ENCODE measurements around the gene FLOT1. TPM values are rescaled to one million over a fixed set of nuclear protein-coding genes. Genes with fewer than 3 reads are reported as not detected.

FLOT1 gene
- total and polyA plus RNA-seq, 2 of the 13 experiments (the other 11 are each of a cell fraction or from before 2014, with no cell fraction given): 82.3 to 130 TPM

- no peak for TF ChIP-seq ZNF703 (CRISPR knock-in tag; IDR thresholded peaks at IDR 0.05; ENCODE audit: borderline replicate concordance)
- 0 out of 2 replicates have a peak, but pooled peaks have one; percentile 54 for TF ChIP-seq ZNF326 (CRISPR knock-in tag; IDR thresholded peaks at IDR 0.05; ENCODE audit: borderline replicate concordance)
- no peak; the same call in 1 of the 2 replicates for TF ChIP-seq NCOA2 (CRISPR knock-in tag; IDR thresholded peaks at IDR 0.05)
- TF ChIP-seq HNRNPH1 (optimal IDR thresholded peaks at IDR 0.05; ENCODE audit: low read depth, low read length): peak; percentile 59
- TF ChIP-seq BHLHE40 (IDR thresholded peaks at IDR 0.05; ENCODE audit: low read length): no peak
- peak; percentile 86 for TF ChIP-seq ZNF781 (CRISPR knock-in tag; IDR thresholded peaks at IDR 0.05; ENCODE audit: borderline replicate concordance, not compliant biosample characterization)
- TF ChIP-seq CENPX (CRISPR knock-in tag; IDR thresholded peaks at IDR 0.05): no peak
- no peak for TF ChIP-seq TAF15 (IDR thresholded peaks at IDR 0.05; ENCODE audit: low read depth, low read length, poor library complexity, severe bottlenecking)
- TF ChIP-seq ZNF775 (CRISPR knock-in tag; IDR thresholded peaks at IDR 0.05; ENCODE audit: borderline replicate concordance): no peak
- no peak for TF ChIP-seq ZNF652 (CRISPR knock-in tag; IDR thresholded peaks at IDR 0.05; ENCODE audit: borderline replicate concordance, low read depth)
- TF ChIP-seq, protein P1, sequence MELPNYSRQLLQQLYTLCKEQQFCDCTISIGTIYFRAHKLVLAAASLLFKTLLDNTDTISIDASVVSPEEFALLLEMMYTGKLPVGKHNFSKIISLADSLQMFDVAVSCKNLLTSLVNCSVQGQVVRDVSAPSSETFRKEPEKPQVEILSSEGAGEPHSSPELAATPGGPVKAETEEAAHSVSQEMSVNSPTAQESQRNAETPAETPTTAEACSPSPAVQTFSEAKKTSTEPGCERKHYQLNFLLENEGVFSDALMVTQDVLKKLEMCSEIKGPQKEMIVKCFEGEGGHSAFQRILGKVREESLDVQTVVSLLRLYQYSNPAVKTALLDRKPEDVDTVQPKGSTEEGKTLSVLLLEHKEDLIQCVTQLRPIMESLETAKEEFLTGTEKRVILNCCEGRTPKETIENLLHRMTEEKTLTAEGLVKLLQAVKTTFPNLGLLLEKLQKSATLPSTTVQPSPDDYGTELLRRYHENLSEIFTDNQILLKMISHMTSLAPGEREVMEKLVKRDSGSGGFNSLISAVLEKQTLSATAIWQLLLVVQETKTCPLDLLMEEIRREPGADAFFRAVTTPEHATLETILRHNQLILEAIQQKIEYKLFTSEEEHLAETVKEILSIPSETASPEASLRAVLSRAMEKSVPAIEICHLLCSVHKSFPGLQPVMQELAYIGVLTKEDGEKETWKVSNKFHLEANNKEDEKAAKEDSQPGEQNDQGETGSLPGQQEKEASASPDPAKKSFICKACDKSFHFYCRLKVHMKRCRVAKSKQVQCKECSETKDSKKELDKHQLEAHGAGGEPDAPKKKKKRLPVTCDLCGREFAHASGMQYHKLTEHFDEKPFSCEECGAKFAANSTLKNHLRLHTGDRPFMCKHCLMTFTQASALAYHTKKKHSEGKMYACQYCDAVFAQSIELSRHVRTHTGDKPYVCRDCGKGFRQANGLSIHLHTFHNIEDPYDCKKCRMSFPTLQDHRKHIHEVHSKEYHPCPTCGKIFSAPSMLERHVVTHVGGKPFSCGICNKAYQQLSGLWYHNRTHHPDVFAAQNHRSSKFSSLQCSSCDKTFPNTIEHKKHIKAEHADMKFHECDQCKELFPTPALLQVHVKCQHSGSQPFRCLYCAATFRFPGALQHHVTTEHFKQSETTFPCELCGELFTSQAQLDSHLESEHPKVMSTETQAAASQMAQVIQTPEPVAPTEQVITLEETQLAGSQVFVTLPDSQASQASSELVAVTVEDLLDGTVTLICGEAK (IDR thresholded peaks at IDR 0.05): no peak
- TF ChIP-seq, protein P1 (CRISPR knock-in tag; IDR thresholded peaks at IDR 0.05): peak; percentile 28; the same call in 1 of the 2 replicates
- TF ChIP-seq KAT8 (CRISPR knock-in tag; IDR thresholded peaks at IDR 0.05): no peak; the same call in 1 of the 2 replicates
- TF ChIP-seq ISX (CRISPR knock-in tag; conservative IDR thresholded peaks at IDR 0.05): no peak
- TF ChIP-seq ZNF550 (CRISPR knock-in tag; IDR thresholded peaks at IDR 0.05; ENCODE audit: borderline replicate concordance): no peak
- no peak for TF ChIP-seq ZBTB1 (CRISPR knock-in tag; IDR thresholded peaks at IDR 0.05; ENCODE audit: borderline replicate concordance)
- no peak for TF ChIP-seq TEAD2 (CRISPR knock-in tag; IDR thresholded peaks at IDR 0.05)
- no peak for TF ChIP-seq ZNF180 (CRISPR knock-in tag; IDR thresholded peaks at IDR 0.05; ENCODE audit: borderline replicate concordance, low read depth)
- TF ChIP-seq RNF2 (conservative IDR thresholded peaks at IDR 0.05; ENCODE audit: low read depth): no peak
- no peak for TF ChIP-seq ZNF317 (CRISPR knock-in tag; IDR thresholded peaks at IDR 0.05)
- no peak for TF ChIP-seq ZNF546 (CRISPR knock-in tag; conservative IDR thresholded peaks at IDR 0.05)
- no peak for TF ChIP-seq POLR2AphosphoS5 (IDR thresholded peaks at IDR 0.05; ENCODE audit: low read depth, low read length)
- TF ChIP-seq PITX1 (CRISPR knock-in tag; IDR thresholded peaks at IDR 0.05): peak; percentile 72; the same call in 1 of the 2 replicates
These were observed 7.3 kb upstream of the FLOT1 start (continued) for GRCh38 chr6:30749554-30750378.
